AG04450 (cell line): ENCODE data around the gene ITGAD. TPM values are rescaled to one million over a fixed set of nuclear protein-coding genes. Genes with fewer than 3 reads are reported as not detected.

Source experiments
- CTCF ChIA-PET: fragments of 300-600, 350-600 bp; formaldehyde crosslinking; extraction: SDS; loops from one replicate; lab custom pipeline; 2022; ENCODE audit warnings: antibody characterized with exemption, inconsistent platforms; lab: Charles Lee
- POLR2A ChIA-PET: fragments of 350-600 bp; formaldehyde crosslinking; extraction: SDS; loops from one replicate; lab custom pipeline; 2021; ENCODE audit warnings: antibody characterized with exemption, inconsistent platforms; lab: Yijun Ruan, JAX
- DNase-seq: peaks from one replicate; pipeline ENCODE4 v3.0.0-alpha.2; 2011; ENCODE audit warnings: low read depth, low spot score
- H3K27ac ChIP-seq: one replicate; pipeline ENCODE4 v1.5.1; 2012; ENCODE audit warnings: low read depth, low read length, control low read depth
- H3K27me3 ChIP-seq: one replicate; pipeline ENCODE4 v1.6.0; 2012; ENCODE audit warnings: low read length; ENCODE audit not compliant: control insufficient read depth, insufficient read depth
- H3K4me3 ChIP-seq: 2 replicates; pipeline ENCODE4 v1.5.1; 2011; ENCODE audit warnings: mild to moderate bottlenecking, low read depth, low read length, control low read depth
- H3K9me3 ChIP-seq: 2 replicates; pipeline ENCODE4 v1.5.1; 2012; ENCODE audit warnings: low read length; ENCODE audit not compliant: control insufficient read depth, insufficient read depth
- polyA plus RNA-seq: library from polyadenylated mRNA; depleted of rRNA; stranded (reverse); fragments of >200 nt; gene quantifications from 2 replicates; pipeline ENCODE4 v1.2.3, GENCODE V29; 2011
- TF ChIP-seq, protein P1 (sequence below): IDR thresholded peaks from 2 replicates; pipeline ENCODE4 v1.5.1; 2011; ENCODE audit warnings: low read depth, low read length, control low read depth, inconsistent platforms

ITGAD gene
- polyA plus RNA-seq, 1 experiment, result not detected

- Histone ChIP-seq H3K4me3 (no peak overlapping the region), H3K27me3 (no peaks in the 10 kb centered on the region), H3K27ac (no peak overlapping the region), H3K9me3 (no peaks in the 10 kb centered on the region; the same call in 1 of the 2 replicates)
- TF ChIP-seq, protein P1, sequence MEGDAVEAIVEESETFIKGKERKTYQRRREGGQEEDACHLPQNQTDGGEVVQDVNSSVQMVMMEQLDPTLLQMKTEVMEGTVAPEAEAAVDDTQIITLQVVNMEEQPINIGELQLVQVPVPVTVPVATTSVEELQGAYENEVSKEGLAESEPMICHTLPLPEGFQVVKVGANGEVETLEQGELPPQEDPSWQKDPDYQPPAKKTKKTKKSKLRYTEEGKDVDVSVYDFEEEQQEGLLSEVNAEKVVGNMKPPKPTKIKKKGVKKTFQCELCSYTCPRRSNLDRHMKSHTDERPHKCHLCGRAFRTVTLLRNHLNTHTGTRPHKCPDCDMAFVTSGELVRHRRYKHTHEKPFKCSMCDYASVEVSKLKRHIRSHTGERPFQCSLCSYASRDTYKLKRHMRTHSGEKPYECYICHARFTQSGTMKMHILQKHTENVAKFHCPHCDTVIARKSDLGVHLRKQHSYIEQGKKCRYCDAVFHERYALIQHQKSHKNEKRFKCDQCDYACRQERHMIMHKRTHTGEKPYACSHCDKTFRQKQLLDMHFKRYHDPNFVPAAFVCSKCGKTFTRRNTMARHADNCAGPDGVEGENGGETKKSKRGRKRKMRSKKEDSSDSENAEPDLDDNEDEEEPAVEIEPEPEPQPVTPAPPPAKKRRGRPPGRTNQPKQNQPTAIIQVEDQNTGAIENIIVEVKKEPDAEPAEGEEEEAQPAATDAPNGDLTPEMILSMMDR, result no peak
- POLR2A ChIA-PET, result no interaction called here
- CTCF ChIA-PET, result no interaction called here
- DNase-seq, result no peak
Observed at GRCh38 chr16:31351246-31351941, 41.7 kb upstream of the ITGAD start.

GRCh38 chr16:31351942-31352325 is 41.2 kb upstream of the ITGAD start:
- TF ChIP-seq, protein P1, result no peak
- ChIA-PET CTCF (no interaction called here), POLR2A (no interaction called here)
- DNase-seq, result no peak
- H3K4me3 ChIP-seq, result no peak overlapping the region
- H3K9me3 ChIP-seq, result no peaks in the 10 kb centered on the region; the same call in 1 of the 2 replicates
- H3K27ac ChIP-seq, result no peak overlapping the region
- H3K27me3 ChIP-seq, result no peaks in the 10 kb centered on the region

- Histone ChIP-seq H3K27ac (no peak overlapping the region), H3K9me3 (no peaks in the 10 kb centered on the region; the same call in 1 of the 2 replicates), H3K27me3 (no peaks in the 10 kb centered on the region), H3K4me3 (no peak overlapping the region)
- CTCF ChIA-PET, result no interaction called here
- POLR2A ChIA-PET, result no interaction called here
- no peak for DNase-seq
- TF ChIP-seq, protein P1, result no peak
Observed at GRCh38 chr16:31352376-31353115, 40.6 kb upstream of the ITGAD start.

DNA sequence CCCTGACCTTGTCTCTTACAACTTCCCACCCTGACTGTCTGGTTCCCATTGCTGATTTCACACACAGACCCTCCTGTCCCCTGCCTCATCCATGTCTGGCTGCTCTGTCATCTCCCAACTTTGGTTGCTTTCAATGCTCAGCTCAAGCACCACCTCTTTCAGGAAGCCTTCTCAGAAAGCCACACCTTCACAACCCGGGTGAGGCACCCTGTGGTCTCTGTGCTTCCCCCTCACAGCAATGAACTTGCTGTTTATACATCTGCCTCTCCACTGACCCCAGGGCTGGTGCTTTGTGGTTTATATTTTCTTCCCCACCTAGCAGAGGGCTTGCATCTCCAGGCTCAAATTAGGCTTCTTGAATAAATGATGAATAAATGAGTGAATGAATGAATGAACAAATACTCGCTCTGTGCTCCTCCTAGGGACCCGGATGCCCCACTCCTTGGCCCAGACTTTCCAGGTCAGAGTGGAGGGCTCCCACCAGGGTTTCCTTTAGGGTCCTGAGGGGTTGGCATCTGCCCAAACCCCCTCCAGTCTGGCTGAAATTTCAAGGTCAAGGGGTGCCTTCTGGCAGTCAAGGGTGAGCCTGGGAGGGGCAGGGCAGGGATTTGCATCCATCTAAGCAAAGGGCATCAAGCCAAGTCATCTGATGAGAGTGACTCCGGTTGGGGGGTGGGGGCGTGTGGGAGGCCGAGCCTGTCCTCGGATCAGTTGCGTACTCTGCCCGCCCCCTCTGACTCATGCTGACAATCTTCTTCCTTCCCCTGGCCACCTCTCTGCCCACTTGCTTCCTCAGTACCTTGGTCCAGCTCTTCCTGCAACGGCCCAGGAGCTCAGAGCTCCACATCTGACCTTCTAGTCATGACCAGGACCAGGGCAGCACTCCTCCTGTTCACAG is 38.5 kb upstream of the ITGAD start, which contains the start of gene ITGAX:
Gene ITGAX (plus strand): TSS at position 783 of the 898 bp plus-strand sequence. CDS start 79 bp downstream, at position 862.
- no peak within 1 kb of the TSS for H3K27ac ChIP-seq
- TF ChIP-seq, protein P1, result no peak
- POLR2A ChIA-PET, result no interaction called here
- CTCF ChIA-PET, result no interaction called here
- no peak within 1 kb of the TSS for H3K4me3 ChIP-seq
- DNase-seq, result no peak
- H3K9me3 ChIP-seq, result no peaks in the 10 kb centered on the region; the same call in 1 of the 2 replicates
- H3K27me3 ChIP-seq, result no peaks in the 10 kb centered on the region
